Measurements from ENCODE around the gene PAN3. TPM values are rescaled to one million over a fixed set of nuclear protein-coding genes. Genes with fewer than 3 reads are reported as not detected.

Gene PAN3
- total RNA-seq, 2 experiments from 2014 or later, result 30.9 to 32.9 TPM

- ATAC-seq (no peak), DNase-seq (no peak)
- intact Hi-C loops (cut with micrococcal nuclease), result no loop called here
- Mint-ChIP-seq H3K4me3 (no peak overlapping the region), H3K27ac (no peak overlapping the region), H3K36me3 (ENCODE audit: low read depth) (peaks cover 37% of the 10 kb centered on the region), H3K9me3 (peaks cover 2% of the 10 kb centered on the region), H3K4me1 (ENCODE audit: low read depth) (peaks cover 40% of the 10 kb centered on the region), H3K27me3 (no peaks in the 10 kb centered on the region)
- TF ChIP-seq, protein P1, sequence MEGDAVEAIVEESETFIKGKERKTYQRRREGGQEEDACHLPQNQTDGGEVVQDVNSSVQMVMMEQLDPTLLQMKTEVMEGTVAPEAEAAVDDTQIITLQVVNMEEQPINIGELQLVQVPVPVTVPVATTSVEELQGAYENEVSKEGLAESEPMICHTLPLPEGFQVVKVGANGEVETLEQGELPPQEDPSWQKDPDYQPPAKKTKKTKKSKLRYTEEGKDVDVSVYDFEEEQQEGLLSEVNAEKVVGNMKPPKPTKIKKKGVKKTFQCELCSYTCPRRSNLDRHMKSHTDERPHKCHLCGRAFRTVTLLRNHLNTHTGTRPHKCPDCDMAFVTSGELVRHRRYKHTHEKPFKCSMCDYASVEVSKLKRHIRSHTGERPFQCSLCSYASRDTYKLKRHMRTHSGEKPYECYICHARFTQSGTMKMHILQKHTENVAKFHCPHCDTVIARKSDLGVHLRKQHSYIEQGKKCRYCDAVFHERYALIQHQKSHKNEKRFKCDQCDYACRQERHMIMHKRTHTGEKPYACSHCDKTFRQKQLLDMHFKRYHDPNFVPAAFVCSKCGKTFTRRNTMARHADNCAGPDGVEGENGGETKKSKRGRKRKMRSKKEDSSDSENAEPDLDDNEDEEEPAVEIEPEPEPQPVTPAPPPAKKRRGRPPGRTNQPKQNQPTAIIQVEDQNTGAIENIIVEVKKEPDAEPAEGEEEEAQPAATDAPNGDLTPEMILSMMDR (IDR thresholded peaks at IDR 0.05), result no peak
- POLR2A ChIA-PET, result no interaction called here
- CTCF ChIA-PET, result no interaction called here
Observed at GRCh38 chr13:28177877-28178276, 39.5 kb downstream of the PAN3 start.

GRCh38 chr13:28179974-28180373, 41.6 kb downstream of the PAN3 start:
- ChIA-PET CTCF (interaction anchor here (0.6 to 1.7 kb wide), 2 partner anchors 19 to 29 kb away, joined by 3 to 4 read pairs; no protein-coding TSS in a partner anchor), POLR2A (no interaction called here)
- TF ChIP-seq, protein P1 (IDR thresholded peaks at IDR 0.05), result no peak
- DNase-seq (no peak), ATAC-seq (peak; percentile 61)
- Mint-ChIP-seq H3K4me1 (ENCODE audit: low read depth) (peaks cover 43% of the 10 kb centered on the region), H3K9me3 (peaks cover 2% of the 10 kb centered on the region), H3K36me3 (ENCODE audit: low read depth) (peaks cover 35% of the 10 kb centered on the region), H3K27ac (no peak overlapping the region), H3K27me3 (no peaks in the 10 kb centered on the region), H3K4me3 (no peak overlapping the region)
- intact Hi-C loops (cut with micrococcal nuclease), result no loop called here

GRCh38 chr13:28181413-28181812, 43.1 kb downstream of the PAN3 start:
- H3K4me1 Mint-ChIP-seq (ENCODE audit: low read depth), result peaks cover 47% of the 10 kb centered on the region
- CTCF ChIA-PET, result interaction anchor here (0.7 kb wide), 1 partner anchor 9 kb away, joined by 3 read pairs; no protein-coding TSS in a partner anchor
- TF ChIP-seq, protein P1 (IDR thresholded peaks at IDR 0.05), result no peak
- DNase-seq (no peak), ATAC-seq (no peak)
- H3K27ac Mint-ChIP-seq, result no peak overlapping the region
- peaks cover 28% of the 10 kb centered on the region for H3K36me3 Mint-ChIP-seq (ENCODE audit: low read depth)
- H3K27me3 Mint-ChIP-seq, result no peaks in the 10 kb centered on the region
- intact Hi-C loops (cut with micrococcal nuclease), result no loop called here
- no peak overlapping the region for H3K4me3 Mint-ChIP-seq
- H3K9me3 Mint-ChIP-seq, result peaks cover 2% of the 10 kb centered on the region
- POLR2A ChIA-PET, result no interaction called here

GRCh38 chr13:28185256-28185655, 46.9 kb downstream of the PAN3 start:
- H3K9me3 Mint-ChIP-seq, result peaks cover 2% of the 10 kb centered on the region
- ATAC-seq (no peak), DNase-seq (no peak)
- CTCF ChIA-PET, result interaction anchor here (1.0 kb wide), 1 partner anchor 15 kb away, joined by 4 read pairs; no protein-coding TSS in a partner anchor
- TF ChIP-seq, protein P1 (IDR thresholded peaks at IDR 0.05), result no peak
- peaks cover 23% of the 10 kb centered on the region for H3K36me3 Mint-ChIP-seq (ENCODE audit: low read depth)
- POLR2A ChIA-PET, result no interaction called here
- H3K27ac Mint-ChIP-seq, result no peak overlapping the region
- H3K27me3 Mint-ChIP-seq, result no peaks in the 10 kb centered on the region
- no peak overlapping the region for H3K4me3 Mint-ChIP-seq
- intact Hi-C loops (cut with micrococcal nuclease), result no loop called here
- H3K4me1 Mint-ChIP-seq (ENCODE audit: low read depth), result peaks cover 41% of the 10 kb centered on the region

- Mint-ChIP-seq H3K4me1 (ENCODE audit: low read depth) (peaks cover 6% of the 10 kb centered on the region), H3K9me3 (no peaks in the 10 kb centered on the region), H3K27me3 (no peaks in the 10 kb centered on the region), H3K36me3 (ENCODE audit: low read depth) (peaks cover 20% of the 10 kb centered on the region), H3K4me3 (no peak overlapping the region), H3K27ac (no peak overlapping the region)
- TF ChIP-seq, protein P1 (IDR thresholded peaks at IDR 0.05), result peak; percentile 13
- ChIA-PET CTCF (interaction anchor here (0.8 to 2.0 kb wide), 4 partner anchors 10 to 19 kb away, joined by 3 to 4 read pairs (median 4); no protein-coding TSS in a partner anchor), POLR2A (no interaction called here)
- intact Hi-C loops (cut with micrococcal nuclease), result no loop called here
- DNase-seq, result no peak
- no peak for ATAC-seq
Observed at GRCh38 chr13:28199089-28199488, 60.7 kb downstream of the PAN3 start.

Measured in activated CD8-positive, alpha-beta T cell treated with anti-CD3 and anti-CD28 coated beads for 36 hours (primary cell).